Renal cortical epithelial cell (primary cell): ENCODE measurements around the gene TSR1. TPM values are rescaled to one million over a fixed set of nuclear protein-coding genes. Genes with fewer than 3 reads are reported as not detected.

Experiments
- DNase-seq: peaks from one replicate; pipeline ENCODE4 v3.0.0-alpha.2; 2011; ENCODE audit warnings: low read depth
- total RNA-seq: library from RNA; depleted of rRNA; stranded (reverse); fragments of >200 nt; gene quantifications from 2 replicates; pipeline ENCODE4 v1.2.3, GENCODE V29; 2014

Gene TSR1
- total RNA-seq = 62.9 and 68.9 TPM in 2 replicates

GRCh38 chr17:2336215-2336851 lies at the start of gene TSR1:
TSR1 (minus strand) TSS chr17:2336457; CDS start chr17:2336427, 30 bp downstream.
- DNase-seq = peak; percentile 75

GRCh38 chr17:2385240-2386210 lies 49.3 kb upstream of the TSR1 start:
- no peak for DNase-seq

- no peak for DNase-seq
Observed at GRCh38 chr17:2384439-2385127, 48.3 kb upstream of the TSR1 start.

GRCh38 chr17:2383628-2384167 lies 47.4 kb upstream of the TSR1 start:
- DNase-seq = no peak

GRCh38 chr17:2380950-2381649 lies 44.8 kb upstream of the TSR1 start:
- DNase-seq = no peak

GRCh38 chr17:2380226-2380922 lies 44.1 kb upstream of the TSR1 start:
- no peak for DNase-seq

GRCh38 chr17:2379489-2380225 lies 43.4 kb upstream of the TSR1 start:
- DNase-seq = no peak

- no peak for DNase-seq
Observed at GRCh38 chr17:2378905-2379304, 42.6 kb upstream of the TSR1 start.

GRCh38 chr17:2377659-2378058 lies 41.4 kb upstream of the TSR1 start:
- no peak for DNase-seq

GRCh38 chr17:2376107-2376506 lies 39.9 kb upstream of the TSR1 start:
- DNase-seq = no peak

- no peak for DNase-seq
Observed at GRCh38 chr17:2375406-2375805, 39.1 kb upstream of the TSR1 start.

- no peak for DNase-seq
Observed at GRCh38 chr17:2374549-2375285, 38.5 kb upstream of the TSR1 start.

- no peak for DNase-seq
Observed at GRCh38 chr17:2373179-2373578, 36.9 kb upstream of the TSR1 start.

GRCh38 chr17:2372681-2373080 lies 36.4 kb upstream of the TSR1 start:
- no peak for DNase-seq

- DNase-seq = no peak
Observed at GRCh38 chr17:2372180-2372579, 35.9 kb upstream of the TSR1 start.

GRCh38 chr17:2371183-2372130 lies 35.2 kb upstream of the TSR1 start:
- DNase-seq = no peak

GRCh38 chr17:2370211-2370589 lies 33.9 kb upstream of the TSR1 start:
- DNase-seq = no peak

- DNase-seq = no peak
Observed at GRCh38 chr17:2369551-2370210, 33.4 kb upstream of the TSR1 start.
